Measurements from ENCODE around the gene MMP19. TPM values are rescaled to one million over a fixed set of nuclear protein-coding genes. Genes with fewer than 3 reads are reported as not detected.
"Not testable (repeated sequence)": the region's sequence is repeated elsewhere in the genome, so short reads cannot be mapped to it uniquely, and the experiment has no call there.

MMP19 gene
- total RNA-seq, 4 donors from 2014 or later = 1.4 to 29.5 (median 7.2) TPM

DNA sequence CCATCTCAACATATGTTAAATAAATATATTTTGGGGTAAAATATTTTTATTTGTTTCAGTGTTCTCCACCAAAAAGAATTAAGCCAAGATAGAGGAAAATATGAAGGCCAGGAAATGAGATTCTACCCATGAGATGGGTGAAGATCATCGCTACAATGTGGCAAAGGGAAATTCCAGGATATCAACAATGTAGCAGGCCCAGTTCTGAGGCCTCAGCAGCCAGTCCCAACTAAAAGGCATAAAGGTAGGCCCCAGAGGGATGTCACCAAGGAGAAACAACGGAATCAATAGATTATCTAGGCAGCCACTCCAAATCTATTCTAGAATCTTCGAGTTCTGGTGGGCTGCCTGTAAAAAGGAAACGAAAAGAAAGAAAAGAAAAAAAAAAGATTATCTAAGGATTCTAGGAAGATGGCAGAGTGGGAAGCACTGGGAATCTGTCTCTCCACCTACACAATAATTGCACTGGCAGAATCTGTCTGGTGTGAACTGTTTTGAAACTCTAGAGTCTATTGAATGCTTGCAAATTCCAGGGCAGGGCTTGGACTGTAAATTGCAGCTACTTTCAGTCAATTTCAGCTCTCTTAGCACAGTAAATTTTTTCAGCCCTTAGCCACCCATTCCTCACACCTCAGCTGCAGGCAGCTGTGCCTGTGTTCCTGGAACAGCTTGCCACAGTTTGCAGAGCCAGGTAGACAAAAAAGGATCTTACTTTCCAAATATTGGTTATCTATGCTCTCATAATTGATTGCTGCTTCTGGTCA, 33.1 kb upstream of the MMP19 start:
- H3K27me3 ChIP-seq = no peaks in the 10 kb centered on the region
- ATAC-seq = no peak
- peaks cover 0 to 13% (median 0%) of the 10 kb centered on the region in 3 donors for H3K9me3 ChIP-seq
- H3K27ac ChIP-seq = no peak overlapping the region
- no peaks in the 10 kb centered on the region for H3K4me1 ChIP-seq
- no peak overlapping the region for H3K4me3 ChIP-seq
- TF ChIP-seq EP300 (IDR thresholded peaks at IDR 0.05) (no peak), POLR2AphosphoS5 (IDR thresholded peaks at IDR 0.05) (no peak), POLR2A (IDR thresholded peaks at IDR 0.05) (no peak)
- TF ChIP-seq, protein P1, sequence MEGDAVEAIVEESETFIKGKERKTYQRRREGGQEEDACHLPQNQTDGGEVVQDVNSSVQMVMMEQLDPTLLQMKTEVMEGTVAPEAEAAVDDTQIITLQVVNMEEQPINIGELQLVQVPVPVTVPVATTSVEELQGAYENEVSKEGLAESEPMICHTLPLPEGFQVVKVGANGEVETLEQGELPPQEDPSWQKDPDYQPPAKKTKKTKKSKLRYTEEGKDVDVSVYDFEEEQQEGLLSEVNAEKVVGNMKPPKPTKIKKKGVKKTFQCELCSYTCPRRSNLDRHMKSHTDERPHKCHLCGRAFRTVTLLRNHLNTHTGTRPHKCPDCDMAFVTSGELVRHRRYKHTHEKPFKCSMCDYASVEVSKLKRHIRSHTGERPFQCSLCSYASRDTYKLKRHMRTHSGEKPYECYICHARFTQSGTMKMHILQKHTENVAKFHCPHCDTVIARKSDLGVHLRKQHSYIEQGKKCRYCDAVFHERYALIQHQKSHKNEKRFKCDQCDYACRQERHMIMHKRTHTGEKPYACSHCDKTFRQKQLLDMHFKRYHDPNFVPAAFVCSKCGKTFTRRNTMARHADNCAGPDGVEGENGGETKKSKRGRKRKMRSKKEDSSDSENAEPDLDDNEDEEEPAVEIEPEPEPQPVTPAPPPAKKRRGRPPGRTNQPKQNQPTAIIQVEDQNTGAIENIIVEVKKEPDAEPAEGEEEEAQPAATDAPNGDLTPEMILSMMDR (IDR thresholded peaks at IDR 0.05) = no peak
- H3K36me3 ChIP-seq = no peaks in the 10 kb centered on the region
- WGBS, 2 donors (ENCODE audit: low coverage in 1 of 2) = 86% methylated on average over 4 of the region's 4 CpGs; no CpG with 5 or more reads in 1 of the 2 donors

DNA sequence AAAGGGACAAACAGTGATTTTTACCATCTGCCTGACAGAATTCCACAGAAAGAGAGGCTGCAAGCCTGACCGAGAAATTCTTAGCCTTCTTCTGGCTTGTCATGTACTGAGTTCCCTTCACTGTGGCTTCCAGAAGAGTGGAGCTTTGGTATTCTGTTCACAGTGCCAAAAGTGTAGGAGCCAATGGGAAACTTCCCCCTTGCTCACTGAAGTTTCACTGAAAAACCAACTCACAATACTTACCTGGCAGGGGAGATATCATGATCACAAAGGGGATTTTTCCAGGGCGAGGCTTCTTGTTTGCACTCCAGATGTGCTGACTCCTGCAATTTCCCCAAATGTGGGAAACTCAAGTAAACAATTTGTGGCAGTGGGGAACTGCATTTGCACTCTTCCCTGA, 31.7 kb upstream of the MMP19 start:
- Histone ChIP-seq H3K27ac (no peak overlapping the region), H3K27me3 (no peaks in the 10 kb centered on the region), H3K4me3 (no peak overlapping the region), H3K4me1 (no peaks in the 10 kb centered on the region), H3K36me3 (no peaks in the 10 kb centered on the region), H3K9me3 (peaks cover 0 to 13% (median 0%) of the 10 kb centered on the region in 3 donors)
- ATAC-seq = no peak
- WGBS, 2 donors (ENCODE audit: low coverage in 1 of 2) = 29 to 43% methylated on average over 2 of the region's 2 CpGs
- TF ChIP-seq, protein P1 (IDR thresholded peaks at IDR 0.05) = no peak
- TF ChIP-seq EP300 (IDR thresholded peaks at IDR 0.05) (no peak), POLR2AphosphoS5 (IDR thresholded peaks at IDR 0.05) (no peak), POLR2A (IDR thresholded peaks at IDR 0.05) (no peak)

DNA sequence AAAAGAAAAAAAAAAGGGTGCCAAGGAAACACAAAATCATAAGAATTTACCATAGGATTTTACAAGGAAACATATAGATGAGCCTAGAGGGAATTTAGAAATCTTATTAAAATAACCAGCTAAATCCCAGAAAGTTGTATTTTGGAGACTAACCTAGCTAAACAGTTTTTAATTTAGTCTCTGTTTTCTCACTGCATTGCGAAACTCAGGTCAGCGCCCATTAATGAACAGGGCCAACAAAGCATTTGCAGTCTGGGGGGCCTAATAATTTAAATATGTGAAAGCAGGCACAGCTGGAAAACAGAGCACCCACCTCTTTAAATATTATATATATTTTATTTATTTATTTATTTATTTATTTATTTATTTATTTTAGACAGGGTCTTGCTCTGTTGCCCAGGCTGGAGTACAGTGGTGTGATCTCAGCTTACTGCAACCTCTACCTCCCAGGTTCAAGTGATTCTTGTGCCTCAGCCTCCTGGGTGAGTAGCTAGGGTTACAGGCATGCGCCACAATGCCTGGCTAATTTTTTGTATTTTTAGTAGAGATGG, 23.8 kb upstream of the MMP19 start:
- not testable (repeated sequence) for H3K36me3 ChIP-seq, H3K4me3 ChIP-seq, ATAC-seq, H3K27me3 ChIP-seq, H3K27ac ChIP-seq, H3K4me1 ChIP-seq
- peaks cover 0 to 17% (median 0%) of the 10 kb centered on the region in 3 donors for H3K9me3 ChIP-seq
- WGBS, 2 donors (ENCODE audit: low coverage in 1 of 2) = 96 to 100% methylated on average over 3 of the region's 3 CpGs

DNA sequence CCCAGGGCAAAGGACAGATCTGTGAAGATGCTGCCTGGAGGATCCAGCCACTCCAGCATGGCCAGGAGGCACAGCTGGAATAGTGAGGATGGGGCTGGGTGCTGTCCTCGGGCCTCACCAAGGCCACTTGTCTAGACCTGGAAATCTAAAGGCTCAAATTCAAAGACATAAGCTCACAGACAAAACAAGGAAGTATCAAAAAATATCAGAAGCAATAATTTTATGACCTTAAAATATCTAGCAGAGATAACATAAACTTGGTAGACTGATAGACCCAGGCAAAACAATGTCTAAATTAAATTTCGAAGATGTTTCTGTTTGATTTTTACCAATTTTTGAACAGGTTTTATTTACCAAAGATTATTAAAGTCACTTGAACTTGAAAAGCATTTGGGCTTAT, 22.6 kb upstream of the MMP19 start:
- Histone ChIP-seq H3K9me3 (peaks cover 0 to 17% (median 0%) of the 10 kb centered on the region in 3 donors), H3K36me3 (no peaks in the 10 kb centered on the region), H3K27me3 (no peaks in the 10 kb centered on the region), H3K4me1 (no peaks in the 10 kb centered on the region), H3K4me3 (no peak overlapping the region), H3K27ac (no peak overlapping the region)
- no peak for TF ChIP-seq POLR2A (IDR thresholded peaks at IDR 0.05)
- TF ChIP-seq, protein P1 (IDR thresholded peaks at IDR 0.05) = no peak
- TF ChIP-seq POLR2AphosphoS5 (IDR thresholded peaks at IDR 0.05) = no peak
- no peak for TF ChIP-seq EP300 (IDR thresholded peaks at IDR 0.05)
- WGBS, 2 donors (ENCODE audit: low coverage in 1 of 2) = 86 to 88% methylated on average over 1 to 2 of the region's 2 CpGs
- ATAC-seq = no peak

DNA sequence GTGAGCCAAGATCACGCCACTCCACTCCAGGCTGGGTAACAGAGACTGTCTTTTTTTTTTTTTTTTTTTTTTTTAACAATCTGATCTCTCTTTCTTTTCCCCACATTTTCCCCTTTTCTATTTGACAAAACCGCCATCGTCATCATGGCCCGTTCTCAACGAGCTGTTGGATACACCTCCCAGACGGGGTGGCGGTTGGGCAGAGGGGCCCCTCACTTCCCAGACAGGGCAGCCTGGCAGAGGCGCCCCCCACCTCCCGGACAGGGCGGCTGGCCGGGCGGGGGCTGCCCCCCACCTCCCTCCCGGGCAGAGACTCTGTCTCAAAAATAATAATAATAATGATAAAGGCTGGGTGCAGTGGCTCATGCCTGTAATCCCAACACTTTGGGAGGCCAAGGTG, 20.2 kb upstream of the MMP19 start:
- H3K36me3 ChIP-seq, H3K27me3 ChIP-seq, H3K4me1 ChIP-seq, H3K27ac ChIP-seq, ATAC-seq, H3K4me3 ChIP-seq: not testable (repeated sequence)
- 94 to 97% methylated on average over 4 to 6 of the region's 13 CpGs for WGBS, 2 donors (ENCODE audit: low coverage in 1 of 2)
- peaks cover 0 to 17% (median 0%) of the 10 kb centered on the region in 3 donors for H3K9me3 ChIP-seq

DNA sequence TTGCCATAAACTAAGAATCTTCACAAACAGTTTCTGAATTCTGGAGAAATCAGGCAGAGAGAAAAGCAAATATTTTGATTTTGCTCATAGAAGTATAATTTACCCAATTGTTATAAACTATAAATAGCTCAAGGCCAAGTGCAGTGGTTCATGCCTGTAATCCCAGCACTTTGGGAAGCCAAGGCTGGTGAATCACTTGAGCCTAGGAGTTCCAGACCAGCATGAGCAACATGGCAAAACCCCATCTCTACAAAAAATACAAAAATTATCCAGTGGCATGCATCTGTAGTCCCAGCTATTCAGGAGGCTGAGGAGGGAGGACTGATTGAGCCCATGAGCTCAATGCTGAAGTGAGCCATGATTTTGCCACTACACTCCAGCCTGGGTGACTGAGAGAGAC, 19.6 kb upstream of the MMP19 start:
- no peak overlapping the region for H3K27ac ChIP-seq
- ATAC-seq = no peak

More for the DNA sequence above, 19.6 kb upstream of the MMP19 start:
- TF ChIP-seq POLR2A (IDR thresholded peaks at IDR 0.05) = no peak
- TF ChIP-seq, protein P1 (IDR thresholded peaks at IDR 0.05) = no peak
- TF ChIP-seq EP300 (IDR thresholded peaks at IDR 0.05) = no peak
- TF ChIP-seq POLR2AphosphoS5 (IDR thresholded peaks at IDR 0.05) = no peak
- H3K4me1 ChIP-seq = no peaks in the 10 kb centered on the region
- peaks cover 0 to 17% (median 0%) of the 10 kb centered on the region in 3 donors for H3K9me3 ChIP-seq
- H3K36me3 ChIP-seq = no peaks in the 10 kb centered on the region
- no peaks in the 10 kb centered on the region for H3K27me3 ChIP-seq
- no peak overlapping the region for H3K4me3 ChIP-seq

All from gastroesophageal sphincter (tissue), 4 donors.